Measurements from ENCODE around the gene MAPK9. TPM values are rescaled to one million over a fixed set of nuclear protein-coding genes. Genes with fewer than 3 reads are reported as not detected.

MAPK9 gene
- total and polyA plus RNA-seq, 11 donors = 15.2 to 51.3 (median 41.2) TPM

DNA sequence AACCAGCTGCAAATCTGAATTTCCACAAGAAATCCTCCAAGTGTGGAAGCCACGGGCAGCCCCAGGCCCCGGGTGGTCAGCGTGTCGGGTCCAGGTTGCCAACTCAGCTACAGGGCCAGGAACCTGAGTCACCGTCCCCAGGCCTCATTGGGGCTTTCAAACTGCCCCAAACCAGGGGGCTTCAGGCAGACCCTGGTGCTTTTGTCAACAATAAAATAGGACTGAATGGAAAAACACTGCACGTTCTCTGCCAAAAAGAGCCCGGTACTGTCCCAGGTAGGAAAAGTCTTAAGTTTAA lies 37.2 kb upstream of the MAPK9 start:
- Histone ChIP-seq H3K4me3 (no peak overlapping the region), H3K27me3 (peaks cover 0 to 8% (median 0%) of the 10 kb centered on the region in 9 donors), H3K27ac (peak overlapping the region in 1 of 12 donors; percentile 46), H3K9me3 (no peaks in the 10 kb centered on the region), H3K36me3 (peaks cover 0 to 9% (median 0%) of the 10 kb centered on the region in 9 donors), H3K4me1 (peaks cover 0 to 8% (median 0%) of the 10 kb centered on the region in 12 donors)
- 93 to 97% (median 95%) methylated on average over 7 of the region's 7 CpGs for WGBS, 4 donors
- DNase-seq (peak in 1 of 5 donors; percentile 13), ATAC-seq (no peak)
- intact Hi-C loops (cut with DNase I) = loop anchor here in 6 of 10 donors (5.0 to 10.0 kb wide), 3 partner anchors 37 to 204 kb away; partner anchors contain the start of gene MAPK9 (in 4 of the 6)
- no peak for TF ChIP-seq POLR2A (IDR thresholded peaks at IDR 0.05)
- TF ChIP-seq, protein P1, sequence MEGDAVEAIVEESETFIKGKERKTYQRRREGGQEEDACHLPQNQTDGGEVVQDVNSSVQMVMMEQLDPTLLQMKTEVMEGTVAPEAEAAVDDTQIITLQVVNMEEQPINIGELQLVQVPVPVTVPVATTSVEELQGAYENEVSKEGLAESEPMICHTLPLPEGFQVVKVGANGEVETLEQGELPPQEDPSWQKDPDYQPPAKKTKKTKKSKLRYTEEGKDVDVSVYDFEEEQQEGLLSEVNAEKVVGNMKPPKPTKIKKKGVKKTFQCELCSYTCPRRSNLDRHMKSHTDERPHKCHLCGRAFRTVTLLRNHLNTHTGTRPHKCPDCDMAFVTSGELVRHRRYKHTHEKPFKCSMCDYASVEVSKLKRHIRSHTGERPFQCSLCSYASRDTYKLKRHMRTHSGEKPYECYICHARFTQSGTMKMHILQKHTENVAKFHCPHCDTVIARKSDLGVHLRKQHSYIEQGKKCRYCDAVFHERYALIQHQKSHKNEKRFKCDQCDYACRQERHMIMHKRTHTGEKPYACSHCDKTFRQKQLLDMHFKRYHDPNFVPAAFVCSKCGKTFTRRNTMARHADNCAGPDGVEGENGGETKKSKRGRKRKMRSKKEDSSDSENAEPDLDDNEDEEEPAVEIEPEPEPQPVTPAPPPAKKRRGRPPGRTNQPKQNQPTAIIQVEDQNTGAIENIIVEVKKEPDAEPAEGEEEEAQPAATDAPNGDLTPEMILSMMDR (IDR thresholded peaks at IDR 0.05) = no peak

DNA sequence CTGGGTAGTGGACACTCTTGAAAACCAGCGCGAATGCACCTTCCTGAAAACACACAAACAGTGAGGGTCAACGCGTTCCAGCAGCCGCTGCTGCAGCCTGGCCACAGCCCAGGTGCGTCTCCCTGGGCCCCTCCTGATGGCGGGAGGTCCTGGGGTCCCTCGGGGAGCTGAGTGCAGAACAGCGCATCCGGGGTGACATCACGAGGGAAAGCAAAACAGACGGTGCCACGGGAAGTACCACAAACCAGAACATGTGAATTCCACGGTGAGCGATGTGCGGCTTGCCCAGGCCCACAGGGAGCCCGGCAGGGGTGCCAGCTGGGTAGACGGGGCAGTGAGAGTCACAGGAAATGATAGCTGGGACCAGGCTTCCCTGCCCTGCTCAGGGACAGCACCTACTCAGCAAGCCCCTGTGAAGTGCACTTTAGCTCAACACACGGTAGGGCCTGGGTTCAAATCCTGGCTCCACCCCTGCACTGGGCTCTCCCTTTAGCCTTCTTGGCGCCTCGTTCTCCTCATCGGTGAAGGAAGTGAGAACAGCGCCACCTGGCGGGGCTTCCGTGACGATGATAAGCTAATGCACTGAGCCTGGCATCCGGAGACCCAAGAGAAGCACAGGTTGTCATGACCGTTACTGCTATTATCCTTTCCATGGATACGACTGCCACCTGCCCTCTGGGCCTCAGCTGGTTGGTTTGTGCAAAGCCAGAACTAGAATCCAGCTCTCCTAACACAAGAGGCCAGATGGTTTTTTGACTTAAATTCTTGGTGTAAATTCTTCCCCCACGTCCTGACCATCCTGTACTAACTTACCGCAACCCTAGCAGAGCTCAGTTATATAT lies 36.6 kb upstream of the MAPK9 start:
- peak; percentile 67 to 90 (median 77) for DNase-seq
- no peak overlapping the region for H3K27ac ChIP-seq

DNA sequence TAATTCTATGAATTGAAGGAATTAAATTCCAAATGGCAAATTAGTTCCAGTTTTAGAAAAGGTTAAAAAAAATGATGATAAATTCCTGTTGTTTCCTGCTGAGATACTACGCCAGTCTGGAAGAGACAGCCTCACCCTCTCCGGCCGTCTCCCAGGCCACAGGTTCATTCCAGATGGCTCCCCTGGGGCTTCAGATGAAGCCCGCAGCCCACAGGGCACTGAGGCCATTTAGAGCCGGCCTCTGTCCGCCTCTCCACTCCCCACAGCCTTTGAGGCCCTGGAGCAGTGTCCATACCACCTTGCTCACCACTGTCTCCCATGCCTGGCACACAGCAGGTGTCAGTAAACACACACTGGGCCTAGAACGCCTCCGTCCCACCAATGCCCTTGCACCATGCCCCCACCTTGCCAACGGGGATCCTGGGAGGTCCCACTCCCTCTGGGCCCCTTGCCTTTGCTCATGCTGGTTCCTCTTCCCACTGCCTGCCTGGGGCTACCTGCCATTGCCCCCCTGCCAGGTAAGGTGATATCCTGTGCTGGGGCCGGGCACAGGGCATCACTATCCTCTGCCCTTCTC lies 35.2 kb upstream of the MAPK9 start:
- no peak for ATAC-seq

More for the DNA sequence above, 36.6 kb upstream of the MAPK9 start:
- intact Hi-C loops (cut with DNase I) = loop anchor here in 6 of 10 donors (1.0 to 10.0 kb wide), 4 partner anchors 35 to 204 kb away; partner anchors contain the start of gene MAPK9 (in 4 of the 6)
- Histone ChIP-seq H3K27me3 (peaks cover 0 to 8% (median 0%) of the 10 kb centered on the region in 9 donors), H3K4me3 (no peak overlapping the region), H3K9me3 (no peaks in the 10 kb centered on the region), H3K36me3 (peaks cover 0 to 12% (median 3%) of the 10 kb centered on the region in 9 donors), H3K4me1 (peaks cover 0 to 8% (median 0%) of the 10 kb centered on the region in 12 donors)
- peak in 3 of 4 donors; percentile 19 to 53 (median 46) for ATAC-seq
- WGBS, 4 donors = 67 to 69% (median 68%) methylated on average over 30 to 31 of the region's 31 CpGs
- TF ChIP-seq, protein P1 (IDR thresholded peaks at IDR 0.05) = peak; percentile 48 to 81 (median 71)
- TF ChIP-seq POLR2A (IDR thresholded peaks at IDR 0.05) = no peak

More for the DNA sequence above, 35.2 kb upstream of the MAPK9 start:
- no peaks in the 10 kb centered on the region for H3K9me3 ChIP-seq
- H3K27ac ChIP-seq = no peak overlapping the region
- peaks cover 0 to 8% (median 0%) of the 10 kb centered on the region in 12 donors for H3K4me1 ChIP-seq
- H3K27me3 ChIP-seq = peaks cover 0 to 2% (median 0%) of the 10 kb centered on the region in 9 donors
- WGBS, 4 donors = 82 to 86% (median 84%) methylated on average over 10 of the region's 10 CpGs
- intact Hi-C loops (cut with DNase I) = loop anchor here in 6 of 10 donors (5.0 to 10.0 kb wide), 3 partner anchors 35 to 202 kb away; partner anchors contain the start of gene MAPK9 (in 4 of the 6)
- no peak for TF ChIP-seq POLR2A (IDR thresholded peaks at IDR 0.05)
- TF ChIP-seq, protein P1 (IDR thresholded peaks at IDR 0.05) = no peak
- no peak overlapping the region for H3K4me3 ChIP-seq
- DNase-seq = peak in 1 of 5 donors; percentile 17
- H3K36me3 ChIP-seq = peaks cover 0 to 18% (median 3%) of the 10 kb centered on the region in 9 donors

Measured in heart left ventricle (tissue), 16 donors.